ENCODE measurements around the gene DCAF6.
A peak's percentile ranks its signal among the peaks of the same experiment; 100 is the strongest.

The DCAF6 gene

DNA sequence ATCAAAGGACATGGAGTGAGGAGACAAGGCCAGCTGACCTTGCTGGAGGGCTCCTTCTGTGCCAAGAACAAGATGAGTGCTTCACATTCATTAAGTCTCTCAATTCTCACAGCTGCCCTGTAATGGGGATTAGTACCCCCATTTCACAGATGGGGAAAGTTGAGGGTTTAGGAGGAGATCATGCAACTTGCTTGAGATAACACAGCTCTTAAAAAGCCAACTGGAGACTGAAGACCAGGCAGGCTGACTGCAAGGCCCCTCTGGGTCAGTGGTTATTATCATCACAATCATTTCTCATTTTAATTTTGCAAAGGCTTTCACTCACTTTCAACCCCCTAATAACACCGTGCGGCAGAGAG is 153.5 kb downstream of the DCAF6 start:
- no peak for DNase-seq (ENCODE audit: low spot score)
- in situ Hi-C loops (cut with MboI; ENCODE audit: low pct_unique_long_range_greater_than_20kb, low sequenced_read_pairs, unreplicated experiment): no loop called here
- TF ChIP-seq, protein P1, sequence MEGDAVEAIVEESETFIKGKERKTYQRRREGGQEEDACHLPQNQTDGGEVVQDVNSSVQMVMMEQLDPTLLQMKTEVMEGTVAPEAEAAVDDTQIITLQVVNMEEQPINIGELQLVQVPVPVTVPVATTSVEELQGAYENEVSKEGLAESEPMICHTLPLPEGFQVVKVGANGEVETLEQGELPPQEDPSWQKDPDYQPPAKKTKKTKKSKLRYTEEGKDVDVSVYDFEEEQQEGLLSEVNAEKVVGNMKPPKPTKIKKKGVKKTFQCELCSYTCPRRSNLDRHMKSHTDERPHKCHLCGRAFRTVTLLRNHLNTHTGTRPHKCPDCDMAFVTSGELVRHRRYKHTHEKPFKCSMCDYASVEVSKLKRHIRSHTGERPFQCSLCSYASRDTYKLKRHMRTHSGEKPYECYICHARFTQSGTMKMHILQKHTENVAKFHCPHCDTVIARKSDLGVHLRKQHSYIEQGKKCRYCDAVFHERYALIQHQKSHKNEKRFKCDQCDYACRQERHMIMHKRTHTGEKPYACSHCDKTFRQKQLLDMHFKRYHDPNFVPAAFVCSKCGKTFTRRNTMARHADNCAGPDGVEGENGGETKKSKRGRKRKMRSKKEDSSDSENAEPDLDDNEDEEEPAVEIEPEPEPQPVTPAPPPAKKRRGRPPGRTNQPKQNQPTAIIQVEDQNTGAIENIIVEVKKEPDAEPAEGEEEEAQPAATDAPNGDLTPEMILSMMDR (IDR thresholded peaks at IDR 0.05; ENCODE audit: extremely low read depth, insufficient read depth, missing control alignments): no peak

DNA sequence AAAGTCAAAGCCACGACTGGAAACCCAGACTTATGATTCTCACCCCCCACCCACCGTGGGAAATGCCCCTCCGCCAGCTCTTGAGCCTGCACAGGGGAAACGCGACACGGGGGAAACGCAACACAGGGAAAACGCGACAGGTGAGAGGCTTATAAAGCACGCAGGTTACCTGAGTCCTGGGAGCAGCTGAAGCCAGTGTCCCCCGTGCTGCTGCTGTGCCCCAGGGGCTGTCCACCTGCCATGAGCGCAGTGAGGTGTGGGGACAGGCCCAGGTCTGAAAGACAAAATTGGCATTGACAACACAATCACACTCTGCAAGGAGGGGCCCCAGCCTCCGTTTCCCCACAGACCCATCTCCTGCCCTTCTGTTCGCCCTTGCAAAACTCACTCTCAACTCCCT is 153.9 kb downstream of the DCAF6 start:
- in situ Hi-C loops (cut with MboI; ENCODE audit: low pct_unique_long_range_greater_than_20kb, low sequenced_read_pairs, unreplicated experiment): no loop called here
- no peak for DNase-seq (ENCODE audit: low spot score)
- TF ChIP-seq, protein P1 (IDR thresholded peaks at IDR 0.05; ENCODE audit: extremely low read depth, insufficient read depth, missing control alignments): no peak

DNA sequence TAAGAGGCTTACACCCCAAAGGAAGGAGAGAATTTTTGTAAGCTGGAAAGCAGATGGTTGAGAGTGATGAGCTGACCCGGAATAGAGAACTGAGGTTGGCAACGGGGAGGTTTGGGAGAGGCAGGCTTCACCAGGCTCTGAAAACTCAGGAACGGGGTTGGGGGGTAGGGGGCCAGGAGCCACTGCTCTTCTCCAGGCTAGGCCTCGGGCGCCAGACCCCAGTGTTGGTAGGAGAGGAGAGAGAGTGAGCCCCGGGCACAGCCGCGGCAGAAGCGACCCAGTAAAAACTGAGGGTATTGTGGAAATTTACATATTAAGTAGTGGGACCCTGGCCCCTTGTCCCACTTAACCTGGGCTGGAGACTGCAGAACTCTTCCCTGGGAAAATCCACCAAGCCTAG is 154.6 kb downstream of the DCAF6 start:
- TF ChIP-seq, protein P1 (IDR thresholded peaks at IDR 0.05; ENCODE audit: extremely low read depth, insufficient read depth, missing control alignments): no peak
- no peak for DNase-seq (ENCODE audit: low spot score)
- in situ Hi-C loops (cut with MboI; ENCODE audit: low pct_unique_long_range_greater_than_20kb, low sequenced_read_pairs, unreplicated experiment): no loop called here

DNA sequence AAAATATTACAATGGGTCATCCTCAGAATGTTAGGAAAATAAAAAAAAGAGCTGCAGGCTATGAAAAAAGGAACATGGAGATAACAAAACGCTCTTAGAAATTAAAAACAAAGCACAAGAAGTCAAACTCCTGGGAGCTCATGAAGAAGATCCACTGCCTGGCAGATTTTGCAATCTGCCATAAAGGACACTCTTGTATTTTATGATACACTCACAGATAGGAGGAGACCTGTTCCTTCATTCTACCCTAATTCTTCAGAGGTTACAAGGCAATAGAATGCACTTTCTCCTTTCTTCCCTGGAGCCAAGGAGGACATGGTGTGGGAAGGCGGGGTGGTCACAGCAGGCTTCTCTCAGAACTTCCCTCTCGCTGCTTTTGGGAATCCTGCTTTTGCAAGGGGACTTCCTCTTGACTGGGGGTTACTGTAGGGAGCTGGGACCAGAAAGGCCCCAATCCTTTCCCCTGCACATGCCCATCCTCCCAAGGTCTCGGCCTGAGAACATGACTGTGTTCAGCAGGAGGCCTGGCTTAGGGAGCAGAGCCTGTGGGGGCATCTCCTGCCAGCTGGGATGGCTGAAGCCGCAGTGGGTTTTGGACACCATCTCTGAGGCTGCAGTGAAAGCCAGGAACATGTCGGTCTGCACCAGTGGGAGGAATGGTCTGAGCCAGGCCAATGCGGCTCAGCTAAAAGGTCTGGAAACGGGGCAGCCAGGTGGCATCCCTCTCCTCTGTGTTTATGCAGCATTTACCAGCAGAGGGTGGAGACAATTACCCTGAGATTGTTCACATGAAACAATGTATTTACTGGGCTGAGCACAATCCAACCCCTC is 155.5 kb downstream of the DCAF6 start:
- no peak for DNase-seq (ENCODE audit: low spot score)
- in situ Hi-C loops (cut with MboI; ENCODE audit: low pct_unique_long_range_greater_than_20kb, low sequenced_read_pairs, unreplicated experiment): no loop called here
- TF ChIP-seq, protein P1 (IDR thresholded peaks at IDR 0.05; ENCODE audit: extremely low read depth, insufficient read depth, missing control alignments): no peak

DNA sequence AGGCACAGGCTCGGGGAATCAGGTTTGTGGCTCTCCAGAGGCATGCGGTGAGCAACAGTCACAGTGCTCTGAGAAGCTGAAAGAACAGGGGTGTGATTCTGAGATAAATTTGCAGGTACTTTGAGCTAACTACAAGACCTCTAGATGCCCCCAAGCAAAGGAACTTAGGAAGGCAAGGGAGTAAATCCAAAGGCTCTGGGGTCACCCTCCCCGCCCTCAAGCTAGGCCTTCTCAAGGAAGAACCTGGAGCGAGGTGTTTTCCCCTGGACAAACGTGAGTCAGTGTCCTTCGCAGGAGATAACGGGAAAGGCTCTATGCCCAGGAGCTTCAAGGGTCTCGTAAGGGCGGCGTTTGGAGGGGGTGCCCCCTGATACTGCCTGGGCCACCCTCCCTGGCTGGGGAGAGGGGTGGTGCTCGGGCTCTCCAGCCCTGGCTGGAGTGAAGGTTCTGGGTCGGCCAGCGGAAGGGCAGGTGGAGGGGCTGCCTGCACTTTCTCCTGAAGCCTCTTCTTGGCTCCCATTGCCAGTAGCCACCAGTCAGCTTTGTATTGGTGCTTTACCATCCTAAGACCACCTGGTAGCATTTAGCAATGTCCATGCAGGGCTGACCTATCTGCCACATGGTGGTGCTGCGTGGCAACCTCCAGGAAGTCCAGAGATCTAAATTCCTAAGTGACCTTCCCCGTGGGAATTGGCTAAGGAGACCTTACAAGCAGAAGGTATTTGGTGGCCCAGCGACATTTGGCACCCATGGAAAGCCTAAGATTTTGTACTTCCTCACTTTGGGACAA is 156.3 kb downstream of the DCAF6 start:
- no peak for DNase-seq (ENCODE audit: low spot score)
- in situ Hi-C loops (cut with MboI; ENCODE audit: low pct_unique_long_range_greater_than_20kb, low sequenced_read_pairs, unreplicated experiment): no loop called here
- TF ChIP-seq, protein P1 (IDR thresholded peaks at IDR 0.05; ENCODE audit: extremely low read depth, insufficient read depth, missing control alignments): peak; percentile 34

DNA sequence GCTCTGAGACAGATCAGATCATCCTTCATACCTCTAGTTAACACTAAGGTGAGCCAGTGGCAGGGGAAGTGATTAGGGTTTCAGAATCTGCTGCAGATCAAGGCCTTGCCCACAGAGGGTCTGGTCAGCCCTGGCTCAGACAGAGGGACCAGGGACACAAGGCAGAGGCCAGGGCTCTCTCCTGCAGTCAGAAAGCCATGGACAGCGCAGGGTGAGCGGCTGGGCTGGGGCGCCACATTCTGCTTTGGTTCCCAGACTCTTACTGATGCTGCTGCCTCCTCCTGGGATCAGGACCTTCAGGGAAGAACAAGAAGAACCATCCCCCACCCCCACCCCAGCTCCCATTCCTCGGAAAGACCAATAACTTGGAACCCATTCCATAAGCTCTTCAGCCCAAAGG is 157.1 kb downstream of the DCAF6 start:
- no peak for DNase-seq (ENCODE audit: low spot score)
- TF ChIP-seq, protein P1 (IDR thresholded peaks at IDR 0.05; ENCODE audit: extremely low read depth, insufficient read depth, missing control alignments): no peak
- in situ Hi-C loops (cut with MboI; ENCODE audit: low pct_unique_long_range_greater_than_20kb, low sequenced_read_pairs, unreplicated experiment): no loop called here
